K562 (cell line): ENCODE results near the gene TNPO3. TPM values are rescaled to one million over a fixed set of nuclear protein-coding genes. Genes with fewer than 3 reads are reported as not detected.

Experiments
- ATAC-seq: fragments of 200-7000 bp; cut with Tn5 transposase; 3 replicates; pipeline ENCODE4 v1.9.1; 2020; ENCODE audit warnings: moderate library complexity
- BruUV-seq: library from RNA; stranded (reverse); fragments of 400-500 nt; replicated peaks from 2 replicates; lab custom pipeline; 2021; lab: Mats Ljungman, UMichigan
- CTCF ChIA-PET: fragments of 300-600 bp; formaldehyde crosslinking; extraction: SDS; loops from one replicate; lab custom pipeline; 2021; ENCODE audit warnings: low intra/inter-chr PET ratio; lab: Yijun Ruan, JAX
- POLR2A ChIA-PET: fragments of 300-600, 350-650 bp; sonication (Branson Sonifier 250); formaldehyde crosslinking; extraction: SDS; loops from one replicate; lab custom pipeline; 2021; ENCODE audit warnings: antibody characterized with exemption, inconsistent platforms; lab: Yijun Ruan, JAX
- DNase-seq, 4 experiments: peaks; one replicate each; pipeline versions ENCODE4 v3.0.0 to v3.0.0-alpha.2; 2011 to 2018; ENCODE audit warnings: low spot score in 3 of 4, mixed read lengths in 3 of 4; ENCODE audit errors: extremely low read depth in 1 of 4
- FAIRE-seq: peaks from 2 replicates; lab custom pipeline; 2011; peaks lifted over from hg19 to GRCh38; lab: Jason Lieb, UNC
- H2AFZ ChIP-seq: 2 replicates; pipeline ENCODE4 v1.6.0; 2011; ENCODE audit warnings: low read depth, low read length, control low read depth, inconsistent platforms
- H3K27ac ChIP-seq: fragments of 200-600 bp; 3 replicates; pipeline ENCODE4 v1.8.0; 2011; ENCODE audit warnings: low read depth, mild to moderate bottlenecking, control low read depth, inconsistent platforms, low read length, moderate library complexity, mixed read lengths; ENCODE audit errors: extremely low read depth
- H3K27me3 ChIP-seq, 2 experiments: fragments of 300-600 bp in 1 of 2; 2 replicates in 1 of 2; 3 replicates in 1 of 2; pipeline versions ENCODE4 v1.6.0 to v1.8.0; 2011; ENCODE audit warnings: inconsistent platforms in 2 of 2, low read length in 2 of 2, mild to moderate bottlenecking in 1 of 2, mixed read lengths in 1 of 2, moderate library complexity in 1 of 2; ENCODE audit not compliant: control insufficient read depth in 2 of 2, insufficient read depth in 2 of 2
- H3K36me3 ChIP-seq: fragments of 300-600 bp; 3 replicates; pipeline ENCODE4 v1.8.0; 2011; ENCODE audit warnings: mild to moderate bottlenecking, low read length, inconsistent platforms; ENCODE audit not compliant: control insufficient read depth, insufficient read depth
- H3K4me1 ChIP-seq, 2 experiments: fragments of 200-600 bp in 1 of 2; replicated peaks in 1 of 2; 2 replicates in 1 of 2; 3 replicates in 1 of 2; pipeline versions ENCODE4 v1.5.1 to v1.8.0; 2011; ENCODE audit warnings: inconsistent platforms in 2 of 2, low read length in 2 of 2, mild to moderate bottlenecking in 1 of 2, mixed read lengths in 1 of 2, moderate library complexity in 1 of 2; ENCODE audit not compliant: control insufficient read depth in 2 of 2, insufficient read depth in 2 of 2
- H3K4me2 ChIP-seq: 2 replicates; pipeline ENCODE4 v1.6.1; 2011; ENCODE audit warnings: low read length, control low read depth, inconsistent platforms, mixed read lengths; ENCODE audit not compliant: insufficient read depth
- H3K4me3 ChIP-seq: fragments of 200-600 bp; sonication (generic), shearing (Covaris generic); 2 replicates; pipeline ENCODE4 v1.5.1; 2016; ENCODE audit warnings: control low read depth, inconsistent platforms
- H3K79me2 ChIP-seq: fragments of 200-600 bp; 3 replicates; pipeline ENCODE4 v1.8.0; 2011; ENCODE audit warnings: low read length, inconsistent platforms; ENCODE audit not compliant: control insufficient read depth, insufficient read depth
- H3K9ac ChIP-seq, 2 experiments: 2 replicates each; pipeline versions ENCODE4 v1.6.0 to v1.6.1; 2011; ENCODE audit warnings: low read depth in 2 of 2, low read length in 2 of 2, control low read depth in 1 of 2, inconsistent platforms in 1 of 2, mild to moderate bottlenecking in 1 of 2, mixed read lengths in 1 of 2; ENCODE audit not compliant: insufficient read depth in 1 of 2
- H3K9me1 ChIP-seq: one replicate; pipeline ENCODE4 v1.6.0; 2011; ENCODE audit warnings: inconsistent platforms, mild to moderate bottlenecking, low read length, moderate library complexity; ENCODE audit not compliant: control insufficient read depth, insufficient read depth
- H3K9me3 ChIP-seq: replicated peaks from 2 replicates; pipeline ENCODE4 v1.5.1; 2011; ENCODE audit warnings: low read depth, low read length, inconsistent platforms; ENCODE audit not compliant: control insufficient read depth, insufficient read depth
- H4K20me1 ChIP-seq: replicated peaks from 2 replicates; pipeline ENCODE4 v1.6.1; 2011; ENCODE audit warnings: low read length, inconsistent platforms, mixed read lengths; ENCODE audit not compliant: control insufficient read depth, insufficient read depth
- BRD4 ChIP-seq: fragments of 200-600 bp; sonication (generic); IDR thresholded peaks from 2 replicates; pipeline ENCODE4 v1.6.1; 2017; ENCODE audit warnings: inconsistent platforms
- E2F3 ChIP-seq: fragments of 250-450 bp; sonication (Bioruptor Pico); IDR thresholded peaks from 2 replicates; pipeline ENCODE4 v1.4.0; 2020; ENCODE audit warnings: mild to moderate bottlenecking
- EHMT2 ChIP-seq: fragments of 450-650 bp; IDR thresholded peaks from 2 replicates; pipeline ENCODE4 v1.6.1; 2018; ENCODE audit warnings: antibody characterized with exemption
- HDAC2 ChIP-seq: fragments of 450-650 bp; IDR thresholded peaks from 2 replicates; pipeline ENCODE4 v1.6.1; 2016; ENCODE audit warnings: mild to moderate bottlenecking
- PHF20 ChIP-seq: fragments of 450-650 bp; IDR thresholded peaks from 2 replicates; pipeline ENCODE4 v1.6.1; 2018; ENCODE audit not compliant: partially characterized antibody
- RBM34 ChIP-seq: fragments of 200-400 bp; formaldehyde crosslinking; IDR thresholded peaks from 2 replicates; pipeline ENCODE4 v1.6.1; 2018; ENCODE audit warnings: low read length, borderline replicate concordance; ENCODE audit not compliant: insufficient read depth
- SIN3A ChIP-seq, 2 experiments: fragments of 150-350 bp in 1 of 2; IDR thresholded peaks; 2 replicates each; pipeline ENCODE4 v1.6.1; 2011 to 2016; ENCODE audit warnings: borderline replicate concordance in 2 of 2, low read depth in 2 of 2, low read length in 2 of 2, mild to moderate bottlenecking in 2 of 2, moderate library complexity in 2 of 2; ENCODE audit not compliant: control insufficient read depth in 1 of 2
- SMARCA4 ChIP-seq: fragments of 450-650 bp; IDR thresholded peaks from 2 replicates; pipeline ENCODE4 v1.6.1; 2016
- SRF ChIP-seq, 2 experiments: fragments of 250-450, 450-650 bp in 1 of 2; sonication (Bioruptor Pico) in 1 of 2; sonication (generic) in 1 of 2; formaldehyde crosslinking; IDR thresholded peaks; 2 replicates each; pipeline versions ENCODE4 v1.5.0 to v1.5.1; 2020 to 2022; ENCODE audit warnings: mild to moderate bottlenecking in 1 of 2, missing genetic modification reagents in 1 of 2
- TGIF2 ChIP-seq: sonication (generic); formaldehyde crosslinking; IDR thresholded peaks from 2 replicates; pipeline ENCODE4 v1.8.1; 2022; ENCODE audit warnings: mild to moderate bottlenecking, missing genetic modification reagents, moderate library complexity
- TOE1 ChIP-seq, 2 experiments: fragments of 450-650 bp in 1 of 2; sonication (generic) in 1 of 2; formaldehyde crosslinking in 1 of 2; IDR thresholded peaks; 2 replicates each; pipeline versions ENCODE4 v1.7.1 to v1.8.0; 2016 to 2022; ENCODE audit warnings: borderline replicate concordance in 2 of 2, mild to moderate bottlenecking in 2 of 2, antibody characterized with exemption in 1 of 2, inconsistent platforms in 1 of 2, low read depth in 1 of 2, missing genetic modification reagents in 1 of 2, moderate library complexity in 1 of 2
- ZKSCAN8 ChIP-seq: fragments of 200-800 bp; sonication (Bioruptor generic); IDR thresholded peaks from 2 replicates; pipeline ENCODE4 v1.6.1; 2016; ENCODE audit warnings: missing genetic modification characterization, missing compliant biosample characterization
- ZSCAN29 ChIP-seq: fragments of 450-650 bp; IDR thresholded peaks from 2 replicates; pipeline ENCODE4 v1.6.1; 2017
- WGBS: fragments of 100-300 bp; shearing (Covaris generic); methylation state at CpG from one replicate; pipeline ENCODE4 v1.1.6; 2016; ENCODE audit warnings: low coverage, mixed read lengths; ENCODE audit not compliant: insufficient coverage; ENCODE audit errors: missing lambda C conversion rate; 5-methylcytosine and 5-hydroxymethylcytosine counted together
- in situ Hi-C: fragments of 300-500 bp; cut with MboI; formaldehyde crosslinking; loops from 4 replicates; pipeline ENCODE4 v1.15.0; 2018; ENCODE audit warnings: inconsistent platforms, mixed read lengths
- intact Hi-C: fragments of 100-400 bp; cut with micrococcal nuclease; formaldehyde crosslinking; loops from 2 replicates; pipeline ENCODE4 v1.14.2; 2022
- polyA plus RNA-seq, 8 experiments: library from polyadenylated mRNA; depleted of rRNA in 4 of 8; stranded (reverse) in 5 of 8; unstranded in 3 of 8; fragments of >200 nt; fragmentation: Nextera tagmentation in 2 of 8; fragmentation: Illumina TruSeq in 1 of 8; extraction: Ambion mirVana in 2 of 8; extraction: Trizol in 1 of 8; gene quantifications; 2 replicates each; pipeline versions ENCODE4 v1.2.1 to v1.2.3, GENCODE V29; 2011 to 2014; ENCODE audit warnings: inconsistent platforms in 1 of 8, missing spikeins in 1 of 8
- total RNA-seq, 7 experiments: library from RNA; depleted of rRNA in 6 of 7; stranded (reverse); fragments of >200 nt in 6 of 7; fragmentation: Illumina TruSeq in 2 of 7; extraction: Trizol in 2 of 7; gene quantifications; 2 replicates each; pipeline versions ENCODE4 v1.2.1 to v1.2.3, GENCODE V29; 2011 to 2021; ENCODE audit warnings: low replicate concordance in 1 of 7
- TF ChIP-seq, protein P1 (sequence below): IDR thresholded peaks from 2 replicates; pipeline ENCODE4 v1.6.1; 2011; ENCODE audit warnings: borderline replicate concordance, low read depth, mild to moderate bottlenecking, moderate library complexity, low read length; ENCODE audit not compliant: insufficient read depth, poor library complexity, severe bottlenecking

TNPO3 gene
- total and polyA plus RNA-seq, 9 of the 15 experiments (the other 6 are each of a cell fraction or from before 2014, with no cell fraction given) = 35.8 to 125 (median 110) TPM

- H3K4me2 ChIP-seq = no peak overlapping the region
- no TSS peak for BruUV-seq
- in situ Hi-C loops (no loop called here), intact Hi-C loops (no loop called here)
- CTCF ChIA-PET = no interaction called here
- no peaks in the 10 kb centered on the region for H3K4me1 ChIP-seq
- FAIRE-seq = no peak
- H2AFZ ChIP-seq = no peak overlapping the region
- 80% methylated on average over 7 of the region's 7 CpGs for WGBS
- TF ChIP-seq SMARCA4 = no peak
- TF ChIP-seq E2F3 (CRISPR knock-in tag) = no peak
- TF ChIP-seq SRF (CRISPR knock-in tag; IDR thresholded peaks at IDR 0.05) = no peak
- no peak for TF ChIP-seq TGIF2 (CRISPR knock-in tag)
- TF ChIP-seq ZKSCAN8 = no peak
- ATAC-seq = no peak
- peaks cover 94% of the 10 kb centered on the region for H3K36me3 ChIP-seq
- no peak overlapping the region for H3K4me3 ChIP-seq
- POLR2A ChIA-PET = interaction anchor here (0.8 to 2.1 kb wide), 5 partner anchors 10 to 117 kb away, joined by 3 to 5 read pairs (median 3); no protein-coding TSS in a partner anchor
- H4K20me1 ChIP-seq = no peaks in the 10 kb centered on the region
- no peaks in the 10 kb centered on the region for H3K27me3 ChIP-seq
- H3K9me1 ChIP-seq = no peaks in the 10 kb centered on the region
- DNase-seq = no peak
- no peak overlapping the region for H3K27ac ChIP-seq
- H3K79me2 ChIP-seq = no peaks in the 10 kb centered on the region
- H3K9ac ChIP-seq = no peak overlapping the region
- no peaks in the 10 kb centered on the region for H3K9me3 ChIP-seq
These were observed 80.5 kb downstream of the TNPO3 start for GRCh38 chr7:128974241-128974934.

- intact Hi-C loops = no loop called here
- TF ChIP-seq ZSCAN29 (no peak), HDAC2 (no peak), EHMT2 (no peak), BRD4 (no peak), SIN3A (IDR thresholded peaks at IDR 0.05; ENCODE audit: borderline replicate concordance in 2 of 2, control insufficient read depth in 1 of 2, low read depth in 2 of 2, low read length in 2 of 2) (no peak), TOE1 (IDR thresholded peaks at IDR 0.05; ENCODE audit: borderline replicate concordance) (no peak), TOE1 (CRISPR knock-in tag; IDR thresholded peaks at IDR 0.05; ENCODE audit: borderline replicate concordance, low read depth) (no peak), PHF20 (no peak), RBM34 (no peak)
- TF ChIP-seq, protein P1, sequence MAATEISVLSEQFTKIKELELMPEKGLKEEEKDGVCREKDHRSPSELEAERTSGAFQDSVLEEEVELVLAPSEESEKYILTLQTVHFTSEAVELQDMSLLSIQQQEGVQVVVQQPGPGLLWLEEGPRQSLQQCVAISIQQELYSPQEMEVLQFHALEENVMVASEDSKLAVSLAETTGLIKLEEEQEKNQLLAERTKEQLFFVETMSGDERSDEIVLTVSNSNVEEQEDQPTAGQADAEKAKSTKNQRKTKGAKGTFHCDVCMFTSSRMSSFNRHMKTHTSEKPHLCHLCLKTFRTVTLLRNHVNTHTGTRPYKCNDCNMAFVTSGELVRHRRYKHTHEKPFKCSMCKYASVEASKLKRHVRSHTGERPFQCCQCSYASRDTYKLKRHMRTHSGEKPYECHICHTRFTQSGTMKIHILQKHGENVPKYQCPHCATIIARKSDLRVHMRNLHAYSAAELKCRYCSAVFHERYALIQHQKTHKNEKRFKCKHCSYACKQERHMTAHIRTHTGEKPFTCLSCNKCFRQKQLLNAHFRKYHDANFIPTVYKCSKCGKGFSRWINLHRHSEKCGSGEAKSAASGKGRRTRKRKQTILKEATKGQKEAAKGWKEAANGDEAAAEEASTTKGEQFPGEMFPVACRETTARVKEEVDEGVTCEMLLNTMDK = no peak
These were observed 86.3 kb downstream of the TNPO3 start for GRCh38 chr7:128968624-128969023.

More at GRCh38 chr7:128968624-128969023, 86.3 kb downstream of the TNPO3 start:
- no peaks in the 10 kb centered on the region for H3K27me3 ChIP-seq
- H3K36me3 ChIP-seq = peaks cover 93% of the 10 kb centered on the region
- H3K9ac ChIP-seq = no peak overlapping the region
- no peaks in the 10 kb centered on the region for H3K9me1 ChIP-seq
- H3K4me3 ChIP-seq = no peak overlapping the region
- no peaks in the 10 kb centered on the region for H4K20me1 ChIP-seq
- FAIRE-seq (no peak), DNase-seq (no peak), ATAC-seq (no peak)
- no TSS peak for BruUV-seq
- ChIA-PET CTCF (no interaction called here), POLR2A (interaction anchor here (0.6 to 1.9 kb wide), 4 partner anchors 10 to 19 kb away, joined by 3 to 6 read pairs (median 3); no protein-coding TSS in a partner anchor)
- 91% methylated on average over 1 of the region's 1 CpG for WGBS
- no peak overlapping the region for H3K4me2 ChIP-seq
- in situ Hi-C loops = no loop called here
- no peak overlapping the region for H3K27ac ChIP-seq
- H3K9me3 ChIP-seq = no peaks in the 10 kb centered on the region
- no peaks in the 10 kb centered on the region for H3K79me2 ChIP-seq
- H3K4me1 ChIP-seq = no peaks in the 10 kb centered on the region
- no peak overlapping the region for H2AFZ ChIP-seq
